PC-3 (cell line): ENCODE measurements around the gene MRPS14. TPM values are rescaled to one million over a fixed set of nuclear protein-coding genes. Genes with fewer than 3 reads are reported as not detected.
"Not testable (repeated sequence)": the region's sequence is repeated elsewhere in the genome, so short reads cannot be mapped to it uniquely, and the experiment has no call there.

Source experiments
- ATAC-seq: fragments of 200-7000 bp; cut with Tn5 transposase; 2 replicates; pipeline ENCODE4 v1.9.1; 2020; ENCODE audit warnings: mild to moderate bottlenecking, moderate library complexity
- BruUV-seq: library from RNA; stranded (reverse); fragments of 400-500 nt; replicated peaks from 2 replicates; lab custom pipeline; 2021; lab: Mats Ljungman, UMichigan
- CTCF ChIA-PET: fragments of 300-600 bp; sonication (Branson Sonifier 250); formaldehyde crosslinking; loops from one replicate; lab custom pipeline; 2022; ENCODE audit warnings: antibody characterized with exemption; lab: Charles Lee
- POLR2A ChIA-PET: fragments of 300-600 bp; sonication (Branson Sonifier 250); formaldehyde crosslinking; loops from one replicate; lab custom pipeline; 2022; ENCODE audit warnings: antibody characterized with exemption; ENCODE audit not compliant: unreplicated experiment; lab: Charles Lee
- DNase-seq: peaks from one replicate; pipeline ENCODE4 v3.0.0-alpha.2; 2015
- H2AFZ ChIP-seq: fragments of 300-600 bp; sonication (generic); 2 replicates; pipeline ENCODE4 v1.6.0; 2016; ENCODE audit warnings: antibody characterized with exemption, low read length
- H3F3A ChIP-seq: fragments of 300-600 bp; sonication (generic); one replicate; pipeline ENCODE4 v1.6.0; 2017; ENCODE audit warnings: antibody characterized with exemption, low read length, control low read depth, mild to moderate bottlenecking; ENCODE audit not compliant: unreplicated experiment
- H3K27ac ChIP-seq: fragments of 300-600 bp; sonication (generic); 2 replicates; pipeline ENCODE4 v1.5.1; 2016; ENCODE audit warnings: mild to moderate bottlenecking, low read length
- H3K27me3 ChIP-seq: fragments of 300-600 bp; sonication (generic); 2 replicates; pipeline ENCODE4 v1.6.1; 2016; ENCODE audit warnings: low read length, mixed read lengths
- H3K36me3 ChIP-seq: fragments of 300-600 bp; sonication (generic); 2 replicates; pipeline ENCODE4 v1.6.1; 2016; ENCODE audit warnings: low read depth, mixed run types, low read length, mixed read lengths
- H3K4me1 ChIP-seq: fragments of 300-600 bp; sonication (generic); 2 replicates; pipeline ENCODE4 v1.5.1; 2016; ENCODE audit warnings: low read length; ENCODE audit not compliant: insufficient read depth
- H3K4me2 ChIP-seq: fragments of 300-600 bp; sonication (generic); 2 replicates; pipeline ENCODE4 v1.6.0; 2016; ENCODE audit warnings: low read length
- H3K4me3 ChIP-seq: fragments of 300-600 bp; sonication (generic); 2 replicates; pipeline ENCODE4 v1.5.1; 2016; ENCODE audit warnings: mild to moderate bottlenecking, low read length, mixed read lengths
- H3K79me2 ChIP-seq: fragments of 300-600 bp; sonication (generic); 2 replicates; pipeline ENCODE4 v1.6.1; 2017; ENCODE audit warnings: low read length, mixed read lengths
- H3K9ac ChIP-seq: fragments of 300-600 bp; sonication (generic); 2 replicates; pipeline ENCODE4 v1.6.0; 2016; ENCODE audit warnings: mild to moderate bottlenecking, low read length
- H3K9me2 ChIP-seq: fragments of 300-600 bp; sonication (generic); replicated peaks from 2 replicates; pipeline ENCODE4 v1.6.1; 2016; ENCODE audit warnings: mixed run types, low read length, mixed read lengths
- H3K9me3 ChIP-seq: fragments of 300-600 bp; sonication (generic); 2 replicates; pipeline ENCODE4 v1.6.1; 2016; ENCODE audit warnings: low read length, mixed read lengths
- H4K20me1 ChIP-seq: fragments of 300-600 bp; sonication (generic); 2 replicates; pipeline ENCODE4 v1.6.1; 2016; ENCODE audit warnings: low read length, mixed read lengths
- EZH2 ChIP-seq: fragments of 300-600 bp; sonication (generic); IDR thresholded peaks from one replicate; pipeline ENCODE4 v1.6.1; 2017; ENCODE audit warnings: antibody characterized with exemption, mild to moderate bottlenecking, low read length; ENCODE audit not compliant: unreplicated experiment
- EZH2phosphoT487 ChIP-seq: fragments of 300-600 bp; sonication (generic); IDR thresholded peaks from 2 replicates; pipeline ENCODE4 v1.6.1; 2018; ENCODE audit warnings: mild to moderate bottlenecking, antibody characterized with exemption, low read length, borderline replicate concordance
- intact Hi-C: fragments of 100-400 bp; cut with micrococcal nuclease; formaldehyde crosslinking; loops from 2 replicates; pipeline ENCODE4 v1.9.0; 2023
- total RNA-seq: library from RNA; depleted of rRNA; stranded (reverse); fragments of >200 nt; gene quantifications from 2 replicates; pipeline ENCODE4 v1.2.3, GENCODE V29; 2014
- TF ChIP-seq, protein P1 (sequence below): fragments of 300-600 bp; sonication (generic); conservative IDR thresholded peaks from 2 replicates; pipeline ENCODE4 v1.5.1; 2017; ENCODE audit warnings: antibody characterized with exemption, low read depth, mild to moderate bottlenecking, low read length

Gene MRPS14
- total RNA-seq, 1 experiment from 2014 or later, result 21.8 TPM

DNA sequence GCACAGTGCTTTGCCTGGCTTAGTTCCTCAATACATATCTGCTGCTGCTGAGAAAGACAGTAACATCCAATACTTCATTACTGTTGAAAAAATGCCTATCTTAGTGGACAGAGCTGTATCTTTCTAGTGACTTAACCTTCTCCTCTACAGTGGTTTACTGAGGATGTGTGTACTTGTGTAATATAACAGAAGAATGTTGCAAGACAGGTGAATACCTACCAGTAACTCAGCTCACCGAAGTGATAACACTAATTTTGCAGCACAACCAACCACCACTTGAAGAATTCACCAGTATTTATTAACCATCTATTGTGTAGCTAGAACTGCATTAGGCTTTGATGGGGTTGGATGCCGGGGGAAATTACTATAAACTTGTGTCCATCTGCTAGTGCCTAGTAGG lies 27.8 kb upstream of the MRPS14 start:
- Histone ChIP-seq H3K4me2 (no peak overlapping the region), H3K4me3 (no peak overlapping the region), H3K9ac (no peak overlapping the region), H3K27ac (no peak overlapping the region), H3K27me3 (peaks cover 56% of the 10 kb centered on the region), H4K20me1 (no peaks in the 10 kb centered on the region), H3K9me3 (no peaks in the 10 kb centered on the region), H3K4me1 (no peaks in the 10 kb centered on the region), H3K36me3 (no peaks in the 10 kb centered on the region), H3K9me2 (no peaks in the 10 kb centered on the region), H3K79me2 (no peaks in the 10 kb centered on the region), H3F3A (no peaks in the 10 kb centered on the region), H2AFZ (no peak overlapping the region)
- ChIA-PET POLR2A (no interaction called here), CTCF (no interaction called here)
- DNase-seq (no peak), ATAC-seq (no peak)
- TF ChIP-seq, protein P1, sequence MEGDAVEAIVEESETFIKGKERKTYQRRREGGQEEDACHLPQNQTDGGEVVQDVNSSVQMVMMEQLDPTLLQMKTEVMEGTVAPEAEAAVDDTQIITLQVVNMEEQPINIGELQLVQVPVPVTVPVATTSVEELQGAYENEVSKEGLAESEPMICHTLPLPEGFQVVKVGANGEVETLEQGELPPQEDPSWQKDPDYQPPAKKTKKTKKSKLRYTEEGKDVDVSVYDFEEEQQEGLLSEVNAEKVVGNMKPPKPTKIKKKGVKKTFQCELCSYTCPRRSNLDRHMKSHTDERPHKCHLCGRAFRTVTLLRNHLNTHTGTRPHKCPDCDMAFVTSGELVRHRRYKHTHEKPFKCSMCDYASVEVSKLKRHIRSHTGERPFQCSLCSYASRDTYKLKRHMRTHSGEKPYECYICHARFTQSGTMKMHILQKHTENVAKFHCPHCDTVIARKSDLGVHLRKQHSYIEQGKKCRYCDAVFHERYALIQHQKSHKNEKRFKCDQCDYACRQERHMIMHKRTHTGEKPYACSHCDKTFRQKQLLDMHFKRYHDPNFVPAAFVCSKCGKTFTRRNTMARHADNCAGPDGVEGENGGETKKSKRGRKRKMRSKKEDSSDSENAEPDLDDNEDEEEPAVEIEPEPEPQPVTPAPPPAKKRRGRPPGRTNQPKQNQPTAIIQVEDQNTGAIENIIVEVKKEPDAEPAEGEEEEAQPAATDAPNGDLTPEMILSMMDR, result no peak
- TF ChIP-seq EZH2 (no peak), EZH2phosphoT487 (no peak)
- intact Hi-C loops, result no loop called here
- no TSS peak for BruUV-seq

DNA sequence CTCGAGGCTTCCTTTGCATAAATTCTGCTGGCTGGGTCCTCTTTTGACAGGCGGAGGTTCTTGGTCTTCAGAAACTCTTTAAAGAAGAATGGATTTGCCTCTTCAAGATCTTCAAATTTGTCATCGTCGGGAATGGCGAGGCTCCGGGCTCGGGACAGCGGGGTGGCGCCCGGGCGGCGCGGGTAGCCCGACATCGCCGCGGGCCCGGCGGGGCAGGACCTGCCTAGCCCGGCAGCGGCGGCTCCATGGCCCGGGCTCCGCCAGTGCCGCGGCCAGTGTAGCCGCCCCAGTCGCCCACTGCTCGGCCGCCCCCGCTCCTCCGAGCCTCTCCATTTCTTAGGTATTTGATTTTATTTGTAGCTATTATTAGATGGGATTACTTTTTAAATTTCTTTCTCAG lies 22.3 kb upstream of the MRPS14 start:
- ChIA-PET POLR2A (no interaction called here), CTCF (no interaction called here)
- Histone ChIP-seq H3K9ac (no peak overlapping the region), H3K9me3 (no peaks in the 10 kb centered on the region), H3K27me3 (peaks cover 20% of the 10 kb centered on the region), H3K4me2 (no peak overlapping the region), H2AFZ (no peak overlapping the region), H3K27ac (no peak overlapping the region), H3K9me2 (no peaks in the 10 kb centered on the region), H3K4me3 (no peak overlapping the region), H3K79me2 (no peaks in the 10 kb centered on the region), H3F3A (no peaks in the 10 kb centered on the region), H3K4me1 (no peaks in the 10 kb centered on the region), H3K36me3 (no peaks in the 10 kb centered on the region), H4K20me1 (no peaks in the 10 kb centered on the region)
- ATAC-seq (no peak), DNase-seq (no peak)
- intact Hi-C loops, result no loop called here
- no TSS peak for BruUV-seq
- TF ChIP-seq, protein P1, result no peak
- TF ChIP-seq EZH2, result no peak
- TF ChIP-seq EZH2phosphoT487, result no peak

GRCh38 chr1:175045097-175045496 lies 21.9 kb upstream of the MRPS14 start:
- Histone ChIP-seq H2AFZ (no peak overlapping the region), H4K20me1 (no peaks in the 10 kb centered on the region), H3K4me3 (no peak overlapping the region), H3K27me3 (peaks cover 15% of the 10 kb centered on the region), H3K9ac (no peak overlapping the region), H3K9me3 (no peaks in the 10 kb centered on the region), H3K27ac (no peak overlapping the region), H3K4me2 (no peak overlapping the region), H3K36me3 (no peaks in the 10 kb centered on the region), H3K4me1 (no peaks in the 10 kb centered on the region), H3F3A (no peaks in the 10 kb centered on the region), H3K9me2 (no peaks in the 10 kb centered on the region), H3K79me2 (no peaks in the 10 kb centered on the region)
- no peak for ATAC-seq
- TF ChIP-seq EZH2 (no peak), EZH2phosphoT487 (no peak)
- TF ChIP-seq, protein P1, result no peak
- DNase-seq, result no peak
- ChIA-PET CTCF (no interaction called here), POLR2A (no interaction called here)
- no TSS peak for BruUV-seq
- intact Hi-C loops, result no loop called here

- H2AFZ ChIP-seq, CTCF ChIA-PET, H4K20me1 ChIP-seq, H3F3A ChIP-seq, H3K9me3 ChIP-seq, intact Hi-C loops, H3K27ac ChIP-seq, H3K4me1 ChIP-seq, H3K79me2 ChIP-seq, H3K36me3 ChIP-seq, ATAC-seq, DNase-seq, H3K4me3 ChIP-seq, H3K4me2 ChIP-seq, BruUV-seq, H3K9me2 ChIP-seq, H3K9ac ChIP-seq, POLR2A ChIA-PET: not testable (repeated sequence)
- H3K27me3 ChIP-seq, result peaks cover 10% of the 10 kb centered on the region
These were observed 21.4 kb upstream of the MRPS14 start for GRCh38 chr1:175044591-175044990.
